Measurements from ENCODE around the gene FNIP1. TPM values are rescaled to one million over a fixed set of nuclear protein-coding genes. Genes with fewer than 3 reads are reported as not detected.
A peak's percentile ranks its signal among the peaks of the same experiment; 100 is the strongest.

FNIP1 gene
- total and polyA plus RNA-seq, 2 donors from 2014 or later: 2.9 to 31.1 TPM

- Histone ChIP-seq H3K9me3 (ENCODE audit: control insufficient read depth in 2 of 3, insufficient read depth in 1 of 3, low read length in 3 of 3) (no peaks in the 10 kb centered on the region), H3K27me3 (ENCODE audit: control insufficient read depth, insufficient read depth, low read length) (no peaks in the 10 kb centered on the region), H3K4me1 (ENCODE audit: control insufficient read depth in 2 of 3, insufficient read depth in 2 of 3, low read depth in 1 of 3, low read length in 3 of 3) (peaks cover 0 to 6% (median 4%) of the 10 kb centered on the region in 3 donors), H3K27ac (ENCODE audit: low read depth in 2 of 2, low read length in 2 of 2) (no peak overlapping the region), H3K9ac (ENCODE audit: low read length in 3 of 3) (no peak overlapping the region), H3K4me3 (ENCODE audit: low read length in 3 of 3) (no peak overlapping the region), H3K36me3 (ENCODE audit: control insufficient read depth in 2 of 3, insufficient read depth in 3 of 3, low read length in 3 of 3) (no peaks in the 10 kb centered on the region)
- intact Hi-C loops (cut with DNase I): no loop called here
- no peak for FAIRE-seq
- TF ChIP-seq, protein P1, sequence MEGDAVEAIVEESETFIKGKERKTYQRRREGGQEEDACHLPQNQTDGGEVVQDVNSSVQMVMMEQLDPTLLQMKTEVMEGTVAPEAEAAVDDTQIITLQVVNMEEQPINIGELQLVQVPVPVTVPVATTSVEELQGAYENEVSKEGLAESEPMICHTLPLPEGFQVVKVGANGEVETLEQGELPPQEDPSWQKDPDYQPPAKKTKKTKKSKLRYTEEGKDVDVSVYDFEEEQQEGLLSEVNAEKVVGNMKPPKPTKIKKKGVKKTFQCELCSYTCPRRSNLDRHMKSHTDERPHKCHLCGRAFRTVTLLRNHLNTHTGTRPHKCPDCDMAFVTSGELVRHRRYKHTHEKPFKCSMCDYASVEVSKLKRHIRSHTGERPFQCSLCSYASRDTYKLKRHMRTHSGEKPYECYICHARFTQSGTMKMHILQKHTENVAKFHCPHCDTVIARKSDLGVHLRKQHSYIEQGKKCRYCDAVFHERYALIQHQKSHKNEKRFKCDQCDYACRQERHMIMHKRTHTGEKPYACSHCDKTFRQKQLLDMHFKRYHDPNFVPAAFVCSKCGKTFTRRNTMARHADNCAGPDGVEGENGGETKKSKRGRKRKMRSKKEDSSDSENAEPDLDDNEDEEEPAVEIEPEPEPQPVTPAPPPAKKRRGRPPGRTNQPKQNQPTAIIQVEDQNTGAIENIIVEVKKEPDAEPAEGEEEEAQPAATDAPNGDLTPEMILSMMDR (IDR thresholded peaks at IDR 0.05; ENCODE audit: borderline replicate concordance, extremely low read depth, insufficient read depth): no peak
- DNase-seq: no peak
Measured at GRCh38 chr5:131637694-131638093, 159.1 kb downstream of the FNIP1 start.

DNA sequence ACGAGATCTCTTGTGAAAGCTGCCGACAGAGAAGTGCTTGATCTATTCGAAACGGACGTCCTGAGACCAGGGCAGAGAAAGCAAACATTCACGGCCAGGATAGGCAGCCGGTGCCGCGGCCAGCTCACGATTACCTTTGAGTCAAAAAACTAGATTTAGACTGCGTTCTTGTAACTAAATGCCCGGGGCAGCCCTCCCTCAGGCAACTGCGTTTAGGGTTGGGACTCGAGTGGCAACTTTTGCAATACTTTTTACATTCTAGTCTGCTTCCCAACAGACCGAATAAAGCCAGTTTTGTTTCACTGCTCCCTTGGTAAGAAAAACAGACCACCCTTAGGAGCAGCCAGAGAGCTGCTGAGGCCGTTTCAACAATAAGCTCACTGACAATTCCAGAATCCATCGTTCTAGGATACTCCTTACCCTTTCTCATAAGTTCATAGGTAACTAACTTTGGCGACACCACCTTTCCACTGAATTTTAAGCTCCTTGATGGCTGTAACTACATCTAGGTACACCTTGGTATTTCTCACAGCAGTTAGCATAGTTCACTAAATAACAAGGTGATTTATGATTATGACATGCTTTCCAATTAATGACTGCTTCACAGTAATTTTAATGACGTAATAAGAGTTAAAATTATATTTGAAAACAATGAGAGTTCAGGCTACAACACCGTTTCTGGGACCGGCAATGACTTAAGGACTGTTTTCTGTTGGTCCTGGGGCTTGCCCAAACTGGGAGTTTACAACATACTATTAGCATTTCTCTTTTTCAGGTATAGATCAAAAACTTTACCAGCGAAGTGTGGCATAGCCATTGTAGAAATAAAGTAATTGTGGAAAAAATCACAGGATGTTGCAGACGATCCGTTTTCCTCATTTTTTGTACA is 160.9 kb downstream of the FNIP1 start:
- TF ChIP-seq, protein P1 (IDR thresholded peaks at IDR 0.05; ENCODE audit: borderline replicate concordance, extremely low read depth, insufficient read depth): no peak
- intact Hi-C loops (cut with DNase I): no loop called here
- peak in 1 of 5 donors; percentile 78 for DNase-seq
- peak overlapping the region; percentile 90 to 99 (median 96) for H3K9ac ChIP-seq (ENCODE audit: low read length in 3 of 3)
- H3K4me3 ChIP-seq (ENCODE audit: low read length in 3 of 3): peak overlapping the region; percentile 87 to 94 (median 89)
- no peaks in the 10 kb centered on the region for H3K27me3 ChIP-seq (ENCODE audit: control insufficient read depth, insufficient read depth, low read length)
- no peak for FAIRE-seq
- H3K4me1 ChIP-seq (ENCODE audit: control insufficient read depth in 2 of 3, insufficient read depth in 2 of 3, low read depth in 1 of 3, low read length in 3 of 3): peaks cover 0 to 10% (median 4%) of the 10 kb centered on the region in 3 donors
- no peaks in the 10 kb centered on the region for H3K36me3 ChIP-seq (ENCODE audit: control insufficient read depth in 2 of 3, insufficient read depth in 3 of 3, low read length in 3 of 3)
- H3K27ac ChIP-seq (ENCODE audit: low read depth in 2 of 2, low read length in 2 of 2): peak overlapping the region; percentile 98
- no peaks in the 10 kb centered on the region for H3K9me3 ChIP-seq (ENCODE audit: control insufficient read depth in 2 of 3, insufficient read depth in 1 of 3, low read length in 3 of 3)

- intact Hi-C loops (cut with DNase I): no loop called here
- peak; percentile 98 to 100 (median 99) for DNase-seq
- Histone ChIP-seq H3K27ac (ENCODE audit: low read depth in 2 of 2, low read length in 2 of 2) (peak within 1 kb of the TSS; percentile 98), H3K27me3 (ENCODE audit: control insufficient read depth, insufficient read depth, low read length) (no peaks in the 10 kb centered on the region), H3K4me3 (ENCODE audit: low read length in 3 of 3) (peak within 1 kb of the TSS; percentile 87 to 94 (median 89)), H3K9ac (ENCODE audit: low read length in 3 of 3) (peak within 1 kb of the TSS; percentile 90 to 99 (median 96)), H3K9me3 (ENCODE audit: control insufficient read depth in 2 of 3, insufficient read depth in 1 of 3, low read length in 3 of 3) (no peaks in the 10 kb centered on the region), H3K4me1 (ENCODE audit: control insufficient read depth in 2 of 3, insufficient read depth in 2 of 3, low read depth in 1 of 3, low read length in 3 of 3) (peaks cover 0 to 10% (median 4%) of the 10 kb centered on the region in 3 donors), H3K36me3 (ENCODE audit: control insufficient read depth in 2 of 3, insufficient read depth in 3 of 3, low read length in 3 of 3) (no peaks in the 10 kb centered on the region)
- peak; percentile 96 for FAIRE-seq
- TF ChIP-seq, protein P1 (IDR thresholded peaks at IDR 0.05; ENCODE audit: borderline replicate concordance, extremely low read depth, insufficient read depth): peak; percentile 3
Measured at GRCh38 chr5:131634996-131635683, 161.7 kb downstream of the FNIP1 start, which contains the start of gene RAPGEF6. Gene RAPGEF6 (minus strand): TSS chr5:131635229. CDS start chr5:131635030, 199 bp downstream.
